ENCODE results near the gene MRC2. TPM values are rescaled to one million over a fixed set of nuclear protein-coding genes. Genes with fewer than 3 reads are reported as not detected.

MRC2 gene
- total RNA-seq, 1 experiment from 2014 or later: 12.3 TPM

- DNase-seq (ENCODE audit: unreplicated experiment): no peak
- no peak for TF ChIP-seq CTCF (IDR thresholded peaks at IDR 0.05; ENCODE audit: unreplicated experiment)
- Mint-ChIP-seq H3K4me3 (ENCODE audit: unreplicated experiment) (no peak overlapping the region), H3K27ac (ENCODE audit: low read depth, unreplicated experiment) (no peak overlapping the region), H3K4me1 (ENCODE audit: insufficient read depth, unreplicated experiment) (peaks cover 6% of the 10 kb centered on the region), H3K36me3 (ENCODE audit: insufficient read depth, unreplicated experiment) (no peaks in the 10 kb centered on the region), H3K27me3 (ENCODE audit: insufficient read depth, unreplicated experiment) (no peaks in the 10 kb centered on the region), H3K9me3 (ENCODE audit: unreplicated experiment) (peaks cover 13% of the 10 kb centered on the region)
- no TSS peak for BruUV-seq (replicated peaks)
- CTCF ChIA-PET: no interaction called here
- POLR2A ChIA-PET: no interaction called here
- intact Hi-C loops (cut with micrococcal nuclease): no loop called here
Observed at GRCh38 chr17:62657690-62658089, 30.2 kb downstream of the MRC2 start.

- Mint-ChIP-seq H3K4me1 (ENCODE audit: insufficient read depth, unreplicated experiment) (peaks cover 8% of the 10 kb centered on the region), H3K27ac (ENCODE audit: low read depth, unreplicated experiment) (no peak overlapping the region), H3K9me3 (ENCODE audit: unreplicated experiment) (peaks cover 13% of the 10 kb centered on the region), H3K36me3 (ENCODE audit: insufficient read depth, unreplicated experiment) (no peaks in the 10 kb centered on the region), H3K27me3 (ENCODE audit: insufficient read depth, unreplicated experiment) (no peaks in the 10 kb centered on the region), H3K4me3 (ENCODE audit: unreplicated experiment) (no peak overlapping the region)
- no peak for TF ChIP-seq CTCF (IDR thresholded peaks at IDR 0.05; ENCODE audit: unreplicated experiment)
- CTCF ChIA-PET: interaction anchor here (0.6 kb wide), 1 partner anchor 844 kb away, joined by 4 read pairs; no protein-coding TSS in a partner anchor
- BruUV-seq (replicated peaks): no TSS peak
- no peak for DNase-seq (ENCODE audit: unreplicated experiment)
- intact Hi-C loops (cut with micrococcal nuclease): no loop called here
- POLR2A ChIA-PET: no interaction called here
Observed at GRCh38 chr17:62658136-62658920, 30.9 kb downstream of the MRC2 start.

GRCh38 chr17:62660629-62661118 is 33.2 kb downstream of the MRC2 start:
- Mint-ChIP-seq H3K27me3 (ENCODE audit: insufficient read depth, unreplicated experiment) (no peaks in the 10 kb centered on the region), H3K9me3 (ENCODE audit: unreplicated experiment) (peaks cover 13% of the 10 kb centered on the region), H3K4me3 (ENCODE audit: unreplicated experiment) (no peak overlapping the region), H3K4me1 (ENCODE audit: insufficient read depth, unreplicated experiment) (peaks cover 9% of the 10 kb centered on the region), H3K36me3 (ENCODE audit: insufficient read depth, unreplicated experiment) (no peaks in the 10 kb centered on the region), H3K27ac (ENCODE audit: low read depth, unreplicated experiment) (no peak overlapping the region)
- DNase-seq (ENCODE audit: unreplicated experiment): no peak
- no TSS peak for BruUV-seq (replicated peaks)
- intact Hi-C loops (cut with micrococcal nuclease): no loop called here
- POLR2A ChIA-PET: no interaction called here
- CTCF ChIA-PET: no interaction called here
- no peak for TF ChIP-seq CTCF (IDR thresholded peaks at IDR 0.05; ENCODE audit: unreplicated experiment)

DNA sequence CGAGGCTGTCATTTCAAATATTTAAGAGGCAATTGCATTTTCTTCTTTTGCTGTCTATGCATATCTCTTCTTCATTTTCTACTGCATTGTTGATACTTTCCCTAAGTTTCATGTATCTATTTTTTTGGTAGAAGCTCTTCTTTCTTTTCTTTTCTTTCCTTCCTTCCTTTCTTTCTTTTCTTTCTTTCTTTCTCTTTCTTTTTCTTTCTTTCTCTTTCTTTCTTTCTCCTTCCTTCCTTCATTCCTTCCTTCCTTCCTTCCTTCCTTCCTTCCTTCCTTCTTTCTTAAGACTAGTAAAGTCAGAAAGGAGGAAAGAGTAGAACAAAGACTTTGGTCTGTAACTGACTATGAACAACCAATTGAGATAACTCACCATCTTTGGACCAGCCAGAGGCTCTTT is 33.9 kb downstream of the MRC2 start:
- intact Hi-C loops (cut with micrococcal nuclease): no loop called here
- no peak for DNase-seq (ENCODE audit: unreplicated experiment)
- Mint-ChIP-seq H3K36me3 (ENCODE audit: insufficient read depth, unreplicated experiment) (no peaks in the 10 kb centered on the region), H3K4me3 (ENCODE audit: unreplicated experiment) (no peak overlapping the region), H3K27me3 (ENCODE audit: insufficient read depth, unreplicated experiment) (no peaks in the 10 kb centered on the region), H3K4me1 (ENCODE audit: insufficient read depth, unreplicated experiment) (peaks cover 9% of the 10 kb centered on the region), H3K9me3 (ENCODE audit: unreplicated experiment) (peaks cover 13% of the 10 kb centered on the region), H3K27ac (ENCODE audit: low read depth, unreplicated experiment) (no peak overlapping the region)
- ChIA-PET CTCF (interaction anchor here (0.6 kb wide), 1 partner anchor 41 kb away, joined by 5 read pairs; no protein-coding TSS in a partner anchor), POLR2A (no interaction called here)
- no peak for TF ChIP-seq CTCF (IDR thresholded peaks at IDR 0.05; ENCODE audit: unreplicated experiment)
- BruUV-seq (replicated peaks): no TSS peak

All from MCF 10A (cell line).